ENCODE measurements around the gene TMEM131L.
"Not testable (repeated sequence)": the region's sequence is repeated elsewhere in the genome, so short reads cannot be mapped to it uniquely, and the experiment has no call there.

TMEM131L gene, protein sequence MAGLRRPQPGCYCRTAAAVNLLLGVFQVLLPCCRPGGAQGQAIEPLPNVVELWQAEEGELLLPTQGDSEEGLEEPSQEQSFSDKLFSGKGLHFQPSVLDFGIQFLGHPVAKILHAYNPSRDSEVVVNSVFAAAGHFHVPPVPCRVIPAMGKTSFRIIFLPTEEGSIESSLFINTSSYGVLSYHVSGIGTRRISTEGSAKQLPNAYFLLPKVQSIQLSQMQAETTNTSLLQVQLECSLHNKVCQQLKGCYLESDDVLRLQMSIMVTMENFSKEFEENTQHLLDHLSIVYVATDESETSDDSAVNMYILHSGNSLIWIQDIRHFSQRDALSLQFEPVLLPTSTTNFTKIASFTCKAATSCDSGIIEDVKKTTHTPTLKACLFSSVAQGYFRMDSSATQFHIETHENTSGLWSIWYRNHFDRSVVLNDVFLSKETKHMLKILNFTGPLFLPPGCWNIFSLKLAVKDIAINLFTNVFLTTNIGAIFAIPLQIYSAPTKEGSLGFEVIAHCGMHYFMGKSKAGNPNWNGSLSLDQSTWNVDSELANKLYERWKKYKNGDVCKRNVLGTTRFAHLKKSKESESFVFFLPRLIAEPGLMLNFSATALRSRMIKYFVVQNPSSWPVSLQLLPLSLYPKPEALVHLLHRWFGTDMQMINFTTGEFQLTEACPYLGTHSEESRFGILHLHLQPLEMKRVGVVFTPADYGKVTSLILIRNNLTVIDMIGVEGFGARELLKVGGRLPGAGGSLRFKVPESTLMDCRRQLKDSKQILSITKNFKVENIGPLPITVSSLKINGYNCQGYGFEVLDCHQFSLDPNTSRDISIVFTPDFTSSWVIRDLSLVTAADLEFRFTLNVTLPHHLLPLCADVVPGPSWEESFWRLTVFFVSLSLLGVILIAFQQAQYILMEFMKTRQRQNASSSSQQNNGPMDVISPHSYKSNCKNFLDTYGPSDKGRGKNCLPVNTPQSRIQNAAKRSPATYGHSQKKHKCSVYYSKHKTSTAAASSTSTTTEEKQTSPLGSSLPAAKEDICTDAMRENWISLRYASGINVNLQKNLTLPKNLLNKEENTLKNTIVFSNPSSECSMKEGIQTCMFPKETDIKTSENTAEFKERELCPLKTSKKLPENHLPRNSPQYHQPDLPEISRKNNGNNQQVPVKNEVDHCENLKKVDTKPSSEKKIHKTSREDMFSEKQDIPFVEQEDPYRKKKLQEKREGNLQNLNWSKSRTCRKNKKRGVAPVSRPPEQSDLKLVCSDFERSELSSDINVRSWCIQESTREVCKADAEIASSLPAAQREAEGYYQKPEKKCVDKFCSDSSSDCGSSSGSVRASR (N-terminal part only)

GRCh38 chr4:153466081-153466948 lies at the start of gene TMEM131L:
TMEM131L (plus strand) TSS chr4:153466360; CDS start chr4:153466398, 38 bp downstream.
- peak; percentile 77 for DNase-seq

DNA sequence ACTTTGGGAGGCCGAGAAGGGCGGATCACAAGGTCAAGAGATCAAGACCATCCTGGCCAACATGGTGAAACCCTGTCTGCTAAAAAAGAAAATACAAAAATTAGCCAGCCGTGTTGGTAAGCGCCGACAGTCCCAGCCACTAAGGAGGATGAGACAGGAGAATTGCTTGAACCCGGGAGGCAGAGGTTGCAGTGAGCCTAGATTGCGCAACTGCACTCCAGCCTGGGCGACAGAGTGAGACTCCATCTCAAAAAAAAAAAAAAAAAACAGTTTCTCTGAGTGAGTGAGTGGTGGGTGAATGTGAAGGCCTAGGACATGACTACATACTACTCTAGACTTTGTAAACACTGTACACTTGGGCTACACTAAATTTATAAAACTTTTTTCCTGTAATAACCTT lies 49.7 kb upstream of the TMEM131L start:
- DNase-seq, result not testable (repeated sequence)

DNA sequence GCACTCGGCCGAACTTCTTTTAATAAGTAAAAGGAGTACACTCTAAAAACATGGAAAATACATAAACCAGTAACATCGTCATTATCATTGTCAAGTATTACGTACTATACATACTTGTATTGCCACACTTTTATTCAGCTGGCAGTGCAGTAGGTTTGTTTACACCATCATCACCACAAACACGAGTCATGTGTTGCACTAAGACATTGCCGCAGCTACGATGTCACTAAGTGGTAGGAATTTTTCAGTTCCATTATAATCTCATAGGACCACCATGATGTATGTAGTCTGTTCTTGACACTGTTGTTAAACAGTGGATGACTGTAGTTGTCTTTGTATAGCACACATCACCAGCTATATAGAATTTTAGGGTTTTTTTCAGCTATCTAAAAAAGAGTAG lies 48.0 kb upstream of the TMEM131L start:
- DNase-seq, result no peak

DNA sequence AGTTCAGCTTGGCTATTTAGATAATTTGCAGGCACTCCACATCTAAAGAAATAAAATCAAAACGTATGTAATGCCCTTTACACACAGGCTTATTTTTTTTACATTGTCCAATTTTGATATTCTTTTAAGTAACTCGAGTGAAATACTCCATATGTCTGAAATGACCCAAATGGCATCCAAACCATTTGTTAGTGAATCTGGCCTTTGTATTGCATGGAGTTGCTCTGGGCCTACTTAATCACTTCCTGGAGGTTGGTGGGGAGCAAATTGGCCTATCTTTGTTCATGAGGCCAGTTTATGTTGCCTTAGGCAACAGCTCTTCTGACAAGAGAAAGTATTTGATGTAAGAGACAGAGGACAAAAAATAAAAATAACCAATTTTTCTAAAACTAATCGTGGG lies 47.6 kb upstream of the TMEM131L start:
- DNase-seq, result no peak

DNA sequence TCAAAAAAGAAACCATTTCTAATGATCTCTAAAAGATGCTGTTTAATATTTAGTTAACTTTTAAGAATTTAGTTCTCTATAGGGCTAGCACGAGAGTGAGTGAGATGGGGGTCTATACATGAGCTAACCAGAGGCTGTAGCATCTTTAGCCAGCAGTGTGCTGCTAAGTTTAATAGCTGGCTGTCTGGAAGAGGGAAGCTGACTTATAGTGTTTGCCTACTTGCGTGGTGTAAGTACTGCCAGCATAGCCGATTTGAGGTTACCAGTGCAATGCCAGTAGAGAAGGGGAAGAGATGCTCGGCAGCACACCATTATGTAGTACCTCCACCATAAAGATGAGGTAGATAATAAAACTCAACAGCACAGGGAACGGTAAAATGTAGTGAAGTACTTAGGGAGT lies 47.1 kb upstream of the TMEM131L start:
- DNase-seq, result no peak

GRCh38 chr4:153419673-153420278 lies 46.4 kb upstream of the TMEM131L start:
- no peak for DNase-seq

- DNase-seq, result no peak
These were observed 45.8 kb upstream of the TMEM131L start for GRCh38 chr4:153420361-153420760.

DNA sequence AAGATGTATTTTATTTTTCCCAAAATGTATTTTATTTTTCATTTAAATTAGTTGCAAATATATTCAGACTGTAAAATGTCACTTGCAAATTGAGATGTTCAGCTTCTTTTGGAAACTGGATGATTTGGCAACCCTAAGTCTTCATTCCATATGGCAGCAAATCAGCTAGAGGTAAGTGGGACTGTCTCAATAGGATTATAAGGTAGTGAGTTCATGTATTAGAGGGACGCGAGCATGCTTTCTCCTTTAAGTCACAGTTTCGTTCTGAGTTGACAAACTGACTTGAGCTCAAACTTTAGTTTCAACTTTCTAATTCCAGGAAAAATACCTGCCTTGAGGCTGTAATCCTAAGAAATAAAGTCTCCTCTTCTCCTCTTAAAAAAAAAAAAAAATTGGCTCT lies 44.2 kb upstream of the TMEM131L start:
- DNase-seq, result peak; percentile 39

DNA sequence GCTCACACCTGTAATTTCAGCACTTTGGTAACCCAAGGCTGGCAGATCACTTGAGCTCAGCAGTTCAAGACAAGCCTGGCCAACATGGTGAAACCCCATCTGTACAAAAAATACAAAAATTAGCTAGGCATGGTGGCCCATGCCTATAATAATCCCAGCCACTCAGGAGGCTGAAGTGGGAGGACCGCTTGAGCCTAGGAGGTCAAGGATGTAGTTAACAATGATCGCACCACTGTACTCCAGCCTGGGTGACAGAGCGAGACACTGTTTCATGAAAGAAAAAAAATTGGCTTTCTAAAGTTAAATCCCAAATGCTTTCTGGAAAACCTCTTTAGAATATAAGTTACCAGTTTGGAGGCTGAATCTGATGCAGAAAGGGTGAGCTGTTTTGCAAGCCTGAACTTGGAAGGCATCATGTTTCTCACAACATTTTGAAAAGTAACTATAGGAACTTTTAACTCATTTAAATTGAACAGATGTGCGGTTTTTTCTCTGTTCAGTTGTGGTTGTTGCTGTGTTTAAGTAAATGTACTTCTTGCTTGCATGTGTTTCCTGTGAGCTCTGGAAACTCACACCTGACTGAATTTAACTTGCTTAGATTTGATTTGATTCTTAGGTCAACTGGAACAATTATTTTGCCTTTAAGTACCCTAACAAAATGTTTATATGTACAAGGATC lies 39.8 kb upstream of the TMEM131L start:
- DNase-seq, result no peak

- no peak for DNase-seq
These were observed 38.6 kb upstream of the TMEM131L start for GRCh38 chr4:153427363-153428071.

DNA sequence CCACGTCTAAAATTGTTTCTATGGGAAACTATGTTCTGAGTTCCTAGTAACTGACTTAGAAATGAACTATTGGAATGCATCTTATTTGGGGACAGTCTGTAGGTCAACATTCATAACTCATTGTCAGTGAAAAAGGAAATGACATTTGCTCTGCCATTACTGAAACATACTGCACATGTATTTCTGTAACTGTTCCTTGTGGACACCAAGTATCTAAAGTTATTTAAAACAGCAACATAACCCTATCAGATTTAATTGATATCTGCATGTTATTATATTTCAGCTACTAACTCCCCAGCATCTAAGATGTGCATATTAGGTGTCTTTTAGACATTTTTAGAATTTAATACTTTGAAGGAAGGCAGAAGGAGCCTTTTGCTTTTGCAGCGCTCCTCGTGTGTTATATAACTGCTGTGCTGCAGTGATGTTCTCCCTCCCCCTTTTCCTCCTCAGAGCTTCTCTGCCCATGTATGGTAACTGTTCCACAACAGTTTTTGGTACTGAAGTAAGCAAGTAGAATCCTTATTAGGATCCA lies 37.2 kb upstream of the TMEM131L start:
- DNase-seq, result no peak

- peak; percentile 51 for DNase-seq
These were observed 33.0 kb upstream of the TMEM131L start for GRCh38 chr4:153432965-153433753.

- no peak for DNase-seq
These were observed 32.4 kb upstream of the TMEM131L start for GRCh38 chr4:153433754-153434105.

DNA sequence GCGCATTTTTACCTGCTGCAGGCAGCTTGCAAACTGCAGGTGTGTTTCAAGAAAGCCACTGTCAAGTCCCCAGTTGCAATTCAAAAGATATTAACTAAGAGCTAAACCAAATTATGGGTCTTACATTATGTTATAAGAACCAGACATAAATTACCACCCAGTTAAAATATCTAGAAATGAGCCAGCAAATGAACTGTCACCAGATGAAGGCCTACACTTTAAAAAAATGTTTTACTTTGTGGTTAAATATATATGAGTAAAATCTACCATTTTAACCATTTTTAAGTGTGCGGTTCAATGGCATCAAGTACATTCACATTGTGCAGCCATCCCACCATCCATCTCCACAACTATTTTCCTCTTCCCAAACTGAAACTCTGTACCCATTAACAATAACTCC lies 32.0 kb upstream of the TMEM131L start:
- DNase-seq, result no peak

DNA sequence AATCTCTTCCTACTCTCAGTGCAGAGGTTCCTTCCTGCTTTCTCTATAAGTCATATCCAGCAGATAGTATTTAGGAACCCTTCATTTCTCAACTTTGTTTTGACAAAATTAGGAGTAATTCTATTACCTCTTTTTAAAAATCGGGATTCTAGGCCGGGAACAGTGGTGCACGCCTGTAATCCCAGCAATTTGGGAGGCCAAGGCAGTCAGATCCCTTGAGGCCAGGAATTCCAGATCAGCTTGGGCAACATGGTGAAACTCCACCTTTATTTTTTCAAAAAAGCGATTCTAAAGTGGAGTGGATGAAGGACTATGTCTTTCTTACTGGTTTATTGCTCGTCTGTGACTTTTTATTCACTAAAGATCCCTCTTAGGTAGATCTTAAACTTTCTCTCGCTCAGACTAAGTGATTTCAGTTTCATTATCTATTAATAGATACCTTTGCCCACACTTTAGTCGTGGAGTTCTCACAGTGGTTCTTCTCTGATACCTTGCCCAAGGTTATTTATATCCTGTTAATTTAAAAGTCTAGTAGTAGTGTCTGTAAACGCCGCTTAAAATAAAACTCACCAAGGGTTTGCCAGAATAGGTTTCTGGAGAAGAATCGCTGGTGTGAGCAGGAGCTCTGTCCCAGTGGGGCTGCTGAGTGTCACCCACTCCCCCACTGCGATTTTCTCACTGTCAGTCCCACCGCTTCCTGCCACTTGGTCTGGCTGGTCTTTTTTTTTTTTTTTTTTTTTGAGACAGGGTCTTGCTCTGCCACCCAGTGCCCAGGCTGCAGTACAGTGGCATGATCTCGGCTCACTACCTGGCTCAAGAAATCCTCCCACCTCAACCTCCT lies 27.0 kb upstream of the TMEM131L start:
- no peak for DNase-seq

DNA sequence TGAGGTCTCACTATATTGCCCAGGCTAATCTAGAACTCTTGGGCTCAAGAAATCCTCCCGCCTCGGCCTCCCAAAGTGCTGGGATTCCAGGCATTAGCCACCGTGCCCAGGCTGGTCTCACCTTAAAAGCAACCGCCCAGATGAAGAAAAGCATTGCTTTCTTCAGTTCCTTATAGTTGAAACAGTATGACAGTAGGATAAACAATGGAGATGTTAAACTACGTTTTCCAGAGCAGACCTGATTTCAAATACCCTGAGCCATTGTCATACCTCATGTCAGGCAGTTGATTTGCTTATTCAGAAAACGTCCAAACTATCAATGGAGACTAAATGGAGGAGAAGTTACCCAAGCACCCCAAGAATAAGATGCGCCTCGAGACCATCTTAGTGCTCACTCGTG lies 26.3 kb upstream of the TMEM131L start:
- no peak for DNase-seq

DNA sequence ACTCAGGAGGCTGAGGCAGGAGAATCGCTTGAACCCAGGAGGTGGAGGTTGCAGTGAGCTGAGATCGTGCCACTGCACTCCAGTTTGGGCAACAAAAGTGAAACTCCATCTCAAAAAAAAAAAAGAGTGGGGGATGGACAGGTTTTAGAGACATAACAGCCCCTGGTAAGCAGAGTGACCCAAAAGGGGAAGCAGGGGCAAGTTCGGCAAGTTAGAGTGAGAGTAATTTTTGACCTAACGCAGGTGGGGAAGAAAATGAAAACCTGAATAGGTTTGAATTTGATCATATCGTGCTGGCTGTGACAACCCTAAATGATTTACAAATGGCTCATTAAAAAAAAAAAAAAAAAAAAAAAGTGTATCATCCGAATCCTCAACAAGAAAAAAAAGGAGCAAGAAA lies 25.7 kb upstream of the TMEM131L start:
- DNase-seq, result no peak

GRCh38 chr4:153447175-153447905 lies 18.8 kb upstream of the TMEM131L start:
- no peak for DNase-seq
